ENCODE data around the gene ARHGAP15.

GRCh38 chr2:143347901-143348414 is 218.7 kb downstream of the ARHGAP15 start:
- TF ChIP-seq CTCF (IDR thresholded peaks at IDR 0.05; ENCODE audit: low read length) (no peak), EZH2 (IDR thresholded peaks at IDR 0.05; ENCODE audit: borderline replicate concordance, low read length) (no peak)
